ENCODE data around the gene MOBP.

- TF ChIP-seq CTCF (IDR thresholded peaks at IDR 0.05) = no peak
- TF ChIP-seq POLR2AphosphoS5 (IDR thresholded peaks at IDR 0.05) = no peak
- TF ChIP-seq POLR2A (IDR thresholded peaks at IDR 0.05) = no peak
These were observed 10.1 kb upstream of the MOBP start for GRCh38 chr3:39457361-39457760.
